Kidney (tissue), 14 donors: ENCODE measurements around the gene NXPH4. TPM values are rescaled to one million over a fixed set of nuclear protein-coding genes. Genes with fewer than 3 reads are reported as not detected.

Experiments used
- DNase-seq, 5 donors: peaks; one replicate each; pipeline ENCODE4 v3.0.0-alpha.2; 2013 to 2020
- FAIRE-seq: peaks from 2 replicates; lab custom pipeline; 2012; peaks lifted over from hg19 to GRCh38; lab: Jason Lieb, UNC
- H3K27ac ChIP-seq, 2 donors: one replicate each; pipeline ENCODE4 v1.7.0; 2013; ENCODE audit warnings: low read depth in 2 of 2, low read length in 2 of 2, inconsistent platforms in 1 of 2
- H3K27me3 ChIP-seq: one replicate; pipeline ENCODE4 v1.7.1; 2013; ENCODE audit warnings: low read length, inconsistent platforms; ENCODE audit not compliant: control insufficient read depth, insufficient read depth
- H3K36me3 ChIP-seq, 3 donors: one replicate each; pipeline versions ENCODE4 v1.7.0 to v1.7.1; 2013; ENCODE audit warnings: low read length in 3 of 3, control low read depth in 1 of 3, inconsistent platforms in 1 of 3; ENCODE audit not compliant: insufficient read depth in 3 of 3, control insufficient read depth in 2 of 3
- H3K4me1 ChIP-seq, 3 donors: one replicate each; pipeline versions ENCODE4 v1.7.0 to v1.7.1; 2013; ENCODE audit warnings: low read length in 3 of 3, inconsistent platforms in 1 of 3, low read depth in 1 of 3; ENCODE audit not compliant: control insufficient read depth in 2 of 3, insufficient read depth in 2 of 3
- H3K4me3 ChIP-seq, 3 donors: one replicate each; pipeline versions ENCODE4 v1.7.0 to v1.8.1; 2013; ENCODE audit warnings: low read length in 3 of 3, control low read depth in 1 of 3, inconsistent platforms in 1 of 3
- H3K9ac ChIP-seq, 3 donors: one replicate each; pipeline versions ENCODE4 v1.7.0 to v1.7.1; 2013; ENCODE audit warnings: low read length in 3 of 3, control low read depth in 1 of 3, inconsistent platforms in 1 of 3
- H3K9me3 ChIP-seq, 3 donors: one replicate each; pipeline versions ENCODE4 v1.7.0 to v1.7.1; 2013; ENCODE audit warnings: low read length in 3 of 3, control low read depth in 1 of 3, inconsistent platforms in 1 of 3; ENCODE audit not compliant: control insufficient read depth in 2 of 3, insufficient read depth in 1 of 3
- intact Hi-C: fragments of 100-400 bp; cut with DNase I; formaldehyde crosslinking; loops from one replicate; pipeline ENCODE4 v1.11.1; 2022
- polyA plus RNA-seq: library from polyadenylated mRNA; stranded (reverse); fragments of 350-450 nt; fragmentation: Illumina TruSeq; extraction: RNeasy Lipid Tissue Mini Kit (QIAGEN cat#74804); gene quantifications from one replicate; pipeline ENCODE4 v1.2.3, GENCODE V29; 2014; ENCODE audit warnings: low read depth, low replicate concordance; ENCODE audit not compliant: insufficient read depth
- total RNA-seq: library from RNA; stranded (reverse); fragmentation: NEBNext Ultra II Directional; extraction: Animal tissue kit (Norgen Biotek cat#: 25700); gene quantifications from one replicate; pipeline ENCODE4 v1.2.1, GENCODE V29; 2021
- TF ChIP-seq, protein P1 (sequence below): IDR thresholded peaks from 3 replicates; pipeline ENCODE4 v1.5.1; 2012; ENCODE audit warnings: mild to moderate bottlenecking, moderate library complexity, borderline replicate concordance; ENCODE audit not compliant: insufficient read depth; ENCODE audit errors: extremely low read depth
- donor health status: control.
- donor health status: control.
- donor health status: control.
- donor health status: control.
- donor health status: control.
- donor health status: DM: yes; HTN: yes; CAD: no.
- donor health status: Normal renal cell carcinoma (clear cell type).

Gene NXPH4
- total and polyA plus RNA-seq, 2 donors from 2014 or later = 0.16 to 0.71 TPM

DNA sequence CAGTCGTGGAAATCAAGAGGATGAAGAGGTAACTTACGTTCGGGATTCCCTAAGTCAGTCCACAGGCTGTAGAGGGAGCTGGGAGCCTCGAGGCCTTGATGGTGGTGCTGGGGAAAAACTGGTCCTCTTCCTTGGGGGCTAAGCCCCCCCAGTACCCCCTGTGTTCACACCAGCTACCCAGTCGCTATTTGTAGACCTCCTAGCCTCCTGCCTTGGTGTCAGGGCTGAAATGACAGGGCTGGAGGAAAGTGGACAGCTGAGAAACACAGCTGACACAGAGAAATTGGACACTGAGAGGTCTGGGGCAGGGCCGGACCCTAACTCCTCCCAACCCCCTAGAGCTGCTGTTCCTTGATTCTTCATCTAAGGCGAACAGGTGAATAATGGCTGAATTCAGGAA is 34.4 kb downstream of the NXPH4 start, which contains the start of gene STAC3:
TSS of gene STAC3 (minus strand) at position 232 of the 400 bp plus-strand sequence. CDS start 1,551 bp downstream, outside the sequence.
- Histone ChIP-seq H3K9me3 (no peaks in the 10 kb centered on the region), H3K36me3 (peaks cover 0 to 9% (median 5%) of the 10 kb centered on the region in 3 donors), H3K9ac (no peak within 1 kb of the TSS), H3K4me1 (no peaks in the 10 kb centered on the region), H3K27me3 (no peaks in the 10 kb centered on the region), H3K27ac (no peak within 1 kb of the TSS), H3K4me3 (no peak within 1 kb of the TSS)
- intact Hi-C loops = no loop called here
- DNase-seq = no peak
- TF ChIP-seq, protein P1, sequence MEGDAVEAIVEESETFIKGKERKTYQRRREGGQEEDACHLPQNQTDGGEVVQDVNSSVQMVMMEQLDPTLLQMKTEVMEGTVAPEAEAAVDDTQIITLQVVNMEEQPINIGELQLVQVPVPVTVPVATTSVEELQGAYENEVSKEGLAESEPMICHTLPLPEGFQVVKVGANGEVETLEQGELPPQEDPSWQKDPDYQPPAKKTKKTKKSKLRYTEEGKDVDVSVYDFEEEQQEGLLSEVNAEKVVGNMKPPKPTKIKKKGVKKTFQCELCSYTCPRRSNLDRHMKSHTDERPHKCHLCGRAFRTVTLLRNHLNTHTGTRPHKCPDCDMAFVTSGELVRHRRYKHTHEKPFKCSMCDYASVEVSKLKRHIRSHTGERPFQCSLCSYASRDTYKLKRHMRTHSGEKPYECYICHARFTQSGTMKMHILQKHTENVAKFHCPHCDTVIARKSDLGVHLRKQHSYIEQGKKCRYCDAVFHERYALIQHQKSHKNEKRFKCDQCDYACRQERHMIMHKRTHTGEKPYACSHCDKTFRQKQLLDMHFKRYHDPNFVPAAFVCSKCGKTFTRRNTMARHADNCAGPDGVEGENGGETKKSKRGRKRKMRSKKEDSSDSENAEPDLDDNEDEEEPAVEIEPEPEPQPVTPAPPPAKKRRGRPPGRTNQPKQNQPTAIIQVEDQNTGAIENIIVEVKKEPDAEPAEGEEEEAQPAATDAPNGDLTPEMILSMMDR = no peak
- FAIRE-seq = no peak

DNA sequence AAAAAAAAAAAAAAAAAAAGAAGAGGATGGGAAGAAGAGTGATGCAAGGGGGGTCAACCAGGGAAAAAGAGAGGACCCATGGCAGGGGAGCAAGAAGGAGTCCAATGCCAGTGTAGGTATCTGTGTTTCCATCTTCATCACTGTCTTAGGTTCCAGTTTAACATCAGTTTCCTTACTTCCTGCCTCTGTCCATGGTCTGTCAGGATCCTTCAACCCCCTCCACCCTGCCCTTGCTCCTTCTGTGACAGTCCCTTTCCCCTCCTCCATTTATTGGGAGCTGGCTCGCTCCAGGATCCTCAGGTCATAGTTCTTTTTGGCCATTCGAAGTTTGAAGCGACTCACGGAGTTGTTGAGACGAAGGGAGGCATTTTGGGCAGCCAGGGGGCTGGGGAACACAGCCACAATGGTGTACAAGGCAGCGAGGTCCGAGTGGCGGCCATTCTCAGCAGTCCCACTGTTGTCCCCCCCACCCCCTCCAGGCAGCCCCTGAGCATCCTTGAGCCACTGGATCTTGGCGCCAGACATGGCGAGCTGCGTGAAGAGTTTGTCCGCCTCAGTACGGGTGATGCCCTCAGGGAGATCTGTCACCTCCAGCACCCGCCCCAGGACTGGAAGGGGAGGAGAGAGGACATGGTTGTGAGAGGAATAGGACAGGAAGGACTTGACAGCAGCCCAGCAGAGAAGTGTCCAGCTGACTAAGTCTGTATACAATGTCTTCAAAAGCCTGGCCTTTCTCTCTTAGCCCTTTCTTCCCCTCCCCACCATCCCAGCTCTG is 38.1 kb downstream of the NXPH4 start:
- Histone ChIP-seq H3K27me3 (no peaks in the 10 kb centered on the region), H3K9me3 (no peaks in the 10 kb centered on the region), H3K27ac (no peak overlapping the region), H3K4me1 (no peaks in the 10 kb centered on the region), H3K9ac (no peak overlapping the region), H3K4me3 (no peak overlapping the region), H3K36me3 (peaks cover 6 to 40% (median 27%) of the 10 kb centered on the region in 3 donors)
- DNase-seq = no peak
- FAIRE-seq = no peak
- TF ChIP-seq, protein P1 = no peak
- intact Hi-C loops = no loop called here

DNA sequence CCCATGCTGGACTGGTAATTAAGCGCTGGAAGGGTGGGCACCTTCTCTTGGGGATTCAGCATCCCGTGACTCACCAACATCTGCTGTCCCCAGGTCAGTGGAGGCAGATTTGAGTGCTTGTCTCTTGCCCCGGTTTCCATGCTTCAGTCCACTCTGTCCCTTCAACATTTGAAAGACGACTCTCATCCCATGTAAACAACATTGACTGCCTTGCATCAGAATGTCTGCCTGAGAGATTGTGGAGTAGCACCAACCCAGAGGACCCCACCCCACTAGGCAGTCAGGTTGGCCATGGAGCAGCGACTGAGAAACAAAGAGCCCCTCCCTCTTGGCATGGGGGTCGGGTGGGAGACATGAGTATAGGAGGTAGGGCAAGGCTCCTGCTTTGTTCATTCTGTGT is 39.3 kb downstream of the NXPH4 start:
- TF ChIP-seq, protein P1 = no peak
- no peaks in the 10 kb centered on the region for H3K27me3 ChIP-seq
- H3K27ac ChIP-seq = no peak overlapping the region
- no peaks in the 10 kb centered on the region for H3K4me1 ChIP-seq
- H3K9ac ChIP-seq = no peak overlapping the region
- DNase-seq = no peak
- H3K9me3 ChIP-seq = no peaks in the 10 kb centered on the region
- H3K4me3 ChIP-seq = no peak overlapping the region
- H3K36me3 ChIP-seq = peaks cover 6 to 50% (median 31%) of the 10 kb centered on the region in 3 donors
- FAIRE-seq = no peak
- intact Hi-C loops = no loop called here
